ENCODE data around the gene ALG13.
"Not testable (repeated sequence)": the region's sequence is repeated elsewhere in the genome, so short reads cannot be mapped to it uniquely, and the experiment has no call there.

ALG13 gene

DNA sequence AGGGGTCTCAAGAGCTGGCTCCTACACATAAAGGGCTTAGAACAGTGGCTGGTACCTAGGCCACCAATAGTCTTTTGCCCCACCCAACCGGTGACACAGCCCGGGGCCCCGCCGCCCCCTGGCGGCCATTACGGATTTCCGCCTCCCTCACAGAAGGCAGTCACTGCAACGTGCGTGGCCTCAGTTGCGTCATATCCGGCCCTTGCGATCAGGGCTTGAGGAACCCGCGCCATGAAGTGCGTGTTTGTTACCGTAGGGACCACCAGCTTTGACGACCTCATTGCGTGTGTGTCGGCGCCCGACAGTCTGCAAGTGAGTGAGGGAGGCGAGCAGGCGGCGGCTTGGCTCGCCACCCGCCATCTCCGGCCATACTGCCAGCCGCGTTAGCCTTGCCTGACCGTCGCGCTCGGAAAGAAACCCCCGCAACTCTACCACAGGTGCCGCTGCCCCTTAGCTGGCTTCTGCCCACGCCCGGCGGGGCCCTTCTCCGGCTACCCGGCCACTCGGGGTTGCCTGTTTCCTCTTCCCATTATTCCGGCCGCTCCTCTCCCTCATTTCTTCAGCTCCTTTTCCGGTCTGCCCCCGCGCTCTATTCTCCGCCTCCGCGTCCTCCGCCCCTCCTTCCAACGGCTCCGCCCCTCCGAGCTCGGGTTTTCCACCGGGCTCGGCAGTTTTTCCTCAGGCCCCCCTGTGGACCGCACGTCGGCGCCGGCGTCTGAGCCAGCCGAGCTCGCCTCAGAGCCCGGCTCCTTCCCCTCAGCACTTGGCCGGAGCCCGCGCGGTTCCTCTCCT lies at the start of gene ALG13:
TSS of gene ALG13 (plus strand) at position 183 of the 792 bp plus-strand sequence. CDS start at position 232, 49 bp downstream.
- TF ChIP-seq CTCF (IDR thresholded peaks at IDR 0.05; ENCODE audit: low read length, missing control alignments): peak; percentile 55

DNA sequence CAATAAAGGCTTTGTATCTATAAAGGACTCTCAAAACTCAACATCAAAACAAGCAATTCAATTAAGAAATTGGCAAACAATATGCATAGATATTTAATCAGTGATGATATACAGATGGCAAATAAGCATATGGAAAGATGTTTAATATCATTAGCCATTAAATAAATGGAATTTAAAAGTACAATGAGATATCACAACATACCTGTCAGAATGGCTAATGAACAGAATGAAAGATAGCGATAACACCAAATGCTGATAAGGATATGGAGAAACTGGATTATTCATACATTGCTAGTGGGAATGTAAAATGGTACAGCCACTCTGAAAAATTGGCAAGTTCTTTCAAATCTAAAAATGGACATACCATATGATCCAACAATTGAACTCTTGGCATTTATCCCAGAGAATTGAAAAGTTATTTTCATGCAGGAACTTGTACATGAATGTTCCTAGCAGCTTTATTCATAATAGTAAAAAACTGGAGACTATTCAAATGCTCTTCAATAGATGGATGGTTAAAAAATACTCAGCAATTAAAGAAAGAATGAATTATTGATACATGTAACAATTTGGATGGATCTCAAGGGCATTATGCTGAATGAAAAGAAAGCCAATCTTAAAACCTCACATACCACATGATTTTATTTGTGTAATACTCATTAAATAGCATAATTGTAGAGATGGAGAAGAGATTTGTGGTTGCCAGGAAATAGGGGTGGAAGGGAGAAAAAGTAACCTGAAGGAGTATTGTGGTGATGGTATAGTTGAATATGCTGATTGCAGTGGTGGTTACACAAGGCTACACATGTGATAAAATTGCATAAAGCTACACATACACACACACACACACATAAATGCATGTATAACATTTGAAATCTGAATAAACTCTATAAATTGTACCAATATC lies 45.9 kb upstream of the ALG13 start:
- no peak for TF ChIP-seq CTCF (IDR thresholded peaks at IDR 0.05; ENCODE audit: low read length, missing control alignments)
- no peak overlapping the region for H3K4me3 ChIP-seq (replicated peaks; ENCODE audit: low read depth, low read length)
- DNase-seq (ENCODE audit: low read depth): peak; percentile 1

More for the DNA sequence above, at the start of gene ALG13:
- H3K4me3 ChIP-seq (replicated peaks; ENCODE audit: low read depth, low read length): peak within 1 kb of the TSS; percentile 76
- peak; percentile 95 for DNase-seq (ENCODE audit: low read depth)

DNA sequence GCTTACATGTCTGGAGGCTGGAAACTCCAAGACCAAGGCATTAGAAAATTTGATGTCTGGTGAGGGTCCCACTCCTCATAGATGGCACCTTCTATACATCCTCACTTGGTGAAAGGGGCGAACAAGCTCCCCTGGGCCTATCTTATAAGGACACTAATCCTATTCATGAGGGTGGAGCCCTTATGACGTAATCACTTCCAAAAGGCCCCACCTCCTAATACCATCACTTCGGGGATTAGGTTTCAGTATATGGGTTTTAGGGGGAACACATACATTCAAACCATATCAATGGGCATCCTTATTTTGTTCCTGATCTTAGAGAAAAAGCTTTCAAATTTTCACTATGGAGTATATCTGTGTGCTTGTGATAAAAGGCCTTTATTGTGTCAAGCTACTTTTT lies 39.0 kb upstream of the ALG13 start:
- TF ChIP-seq CTCF (IDR thresholded peaks at IDR 0.05; ENCODE audit: low read length, missing control alignments): no peak
- DNase-seq (ENCODE audit: low read depth): no peak
- H3K4me3 ChIP-seq (replicated peaks; ENCODE audit: low read depth, low read length): no peak overlapping the region

- not testable (repeated sequence) for H3K4me3 ChIP-seq (replicated peaks; ENCODE audit: low read depth, low read length); DNase-seq (ENCODE audit: low read depth)
Observed at GRCh38 chrX:111645165-111645564, 35.8 kb upstream of the ALG13 start.

DNA sequence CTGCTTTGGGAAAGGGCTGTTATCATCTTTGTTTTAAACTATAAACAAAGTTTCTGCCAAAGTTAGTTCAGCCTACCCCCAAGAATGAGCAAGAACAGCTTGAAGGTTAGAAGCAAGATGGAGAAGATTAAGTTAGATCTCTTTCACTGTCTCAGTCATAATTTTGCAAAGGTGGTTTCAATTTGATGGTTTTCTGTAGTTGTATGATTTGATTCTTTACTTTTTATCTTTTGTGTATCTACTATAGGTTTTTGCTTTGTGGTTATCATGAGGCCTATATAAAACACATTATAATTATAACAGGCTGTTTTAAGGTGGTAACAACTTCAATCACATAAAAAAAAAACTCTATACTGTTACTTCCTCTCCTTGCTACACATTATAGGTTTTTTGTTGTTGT lies 35.4 kb upstream of the ALG13 start:
- no peak for DNase-seq (ENCODE audit: low read depth)
- no peak for TF ChIP-seq CTCF (IDR thresholded peaks at IDR 0.05; ENCODE audit: low read length, missing control alignments)
- H3K4me3 ChIP-seq (replicated peaks; ENCODE audit: low read depth, low read length): no peak overlapping the region

GRCh38 chrX:111646515-111646914 lies 34.5 kb upstream of the ALG13 start:
- DNase-seq (ENCODE audit: low read depth): no peak
- TF ChIP-seq CTCF (IDR thresholded peaks at IDR 0.05; ENCODE audit: low read length, missing control alignments): no peak
- H3K4me3 ChIP-seq (replicated peaks; ENCODE audit: low read depth, low read length): no peak overlapping the region

DNA sequence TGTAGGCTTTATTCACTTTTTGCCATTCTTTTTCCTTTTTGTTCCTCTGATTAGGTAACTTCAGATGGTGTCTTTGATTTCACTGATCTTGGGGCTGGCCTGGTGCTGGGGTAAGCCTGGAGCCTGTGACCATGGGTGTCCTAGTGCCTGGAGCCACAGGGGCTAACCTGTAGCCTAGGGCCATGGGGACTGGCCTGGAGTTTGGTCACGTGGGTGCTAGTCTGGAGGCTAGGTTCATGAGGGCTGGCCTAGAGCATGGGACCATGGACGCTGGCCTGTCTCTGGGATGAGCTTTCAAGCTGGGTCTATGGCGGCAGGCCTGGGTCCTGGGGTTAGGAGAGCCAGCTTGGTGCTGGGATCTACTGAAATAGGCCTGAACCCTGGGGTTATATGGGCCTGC lies 32.2 kb upstream of the ALG13 start:
- H3K4me3 ChIP-seq (replicated peaks; ENCODE audit: low read depth, low read length): no peak overlapping the region
- no peak for DNase-seq (ENCODE audit: low read depth)
- no peak for TF ChIP-seq CTCF (IDR thresholded peaks at IDR 0.05; ENCODE audit: low read length, missing control alignments)
